ENCODE results near the gene IL19. TPM values are rescaled to one million over a fixed set of nuclear protein-coding genes. Genes with fewer than 3 reads are reported as not detected.
A peak's percentile ranks its signal among the peaks of the same experiment; 100 is the strongest.
"Not testable (repeated sequence)": the region's sequence is repeated elsewhere in the genome, so short reads cannot be mapped to it uniquely, and the experiment has no call there.

IL19 gene
- total and polyA plus RNA-seq, 2 donors from 2014 or later, result 0.41 to 3.6 TPM

DNA sequence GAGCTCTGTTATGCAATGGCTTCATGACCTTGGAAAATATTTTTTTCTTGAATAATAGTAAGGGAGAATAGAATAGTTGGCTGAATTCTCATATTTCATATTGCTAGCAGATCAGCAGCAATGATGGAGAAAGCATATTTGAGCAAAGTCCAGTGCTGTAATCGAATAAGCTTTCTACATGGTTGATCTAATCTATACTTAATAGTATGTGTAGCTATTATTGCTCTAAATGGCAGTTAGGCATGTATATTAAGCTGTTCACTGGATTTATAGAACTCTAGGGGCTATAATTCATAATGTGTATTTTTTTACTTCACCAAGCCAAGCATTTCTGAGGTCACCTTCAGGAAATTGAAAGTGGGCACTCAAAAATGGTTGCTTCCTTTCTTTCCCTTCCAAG lies 10.0 kb upstream of the IL19 start:
- no peak for FAIRE-seq
- TF ChIP-seq, protein P1, sequence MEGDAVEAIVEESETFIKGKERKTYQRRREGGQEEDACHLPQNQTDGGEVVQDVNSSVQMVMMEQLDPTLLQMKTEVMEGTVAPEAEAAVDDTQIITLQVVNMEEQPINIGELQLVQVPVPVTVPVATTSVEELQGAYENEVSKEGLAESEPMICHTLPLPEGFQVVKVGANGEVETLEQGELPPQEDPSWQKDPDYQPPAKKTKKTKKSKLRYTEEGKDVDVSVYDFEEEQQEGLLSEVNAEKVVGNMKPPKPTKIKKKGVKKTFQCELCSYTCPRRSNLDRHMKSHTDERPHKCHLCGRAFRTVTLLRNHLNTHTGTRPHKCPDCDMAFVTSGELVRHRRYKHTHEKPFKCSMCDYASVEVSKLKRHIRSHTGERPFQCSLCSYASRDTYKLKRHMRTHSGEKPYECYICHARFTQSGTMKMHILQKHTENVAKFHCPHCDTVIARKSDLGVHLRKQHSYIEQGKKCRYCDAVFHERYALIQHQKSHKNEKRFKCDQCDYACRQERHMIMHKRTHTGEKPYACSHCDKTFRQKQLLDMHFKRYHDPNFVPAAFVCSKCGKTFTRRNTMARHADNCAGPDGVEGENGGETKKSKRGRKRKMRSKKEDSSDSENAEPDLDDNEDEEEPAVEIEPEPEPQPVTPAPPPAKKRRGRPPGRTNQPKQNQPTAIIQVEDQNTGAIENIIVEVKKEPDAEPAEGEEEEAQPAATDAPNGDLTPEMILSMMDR (IDR thresholded peaks at IDR 0.05; ENCODE audit: borderline replicate concordance, extremely low read depth, insufficient read depth), result no peak
- no peaks in the 10 kb centered on the region for H3K4me1 ChIP-seq (ENCODE audit: control insufficient read depth in 2 of 3, insufficient read depth in 2 of 3, low read depth in 1 of 3, low read length in 3 of 3)

GRCh38 chr1:206761159-206761768 lies 9.3 kb upstream of the IL19 start:
- no peaks in the 10 kb centered on the region for H3K9me3 ChIP-seq (ENCODE audit: control insufficient read depth in 2 of 3, insufficient read depth in 1 of 3, low read length in 3 of 3)
- no peaks in the 10 kb centered on the region for H3K4me1 ChIP-seq (ENCODE audit: control insufficient read depth in 2 of 3, insufficient read depth in 2 of 3, low read depth in 1 of 3, low read length in 3 of 3)
- DNase-seq, result peak in 1 of 5 donors; percentile 23
- FAIRE-seq, result no peak
- H3K4me3 ChIP-seq (ENCODE audit: low read length in 3 of 3), result no peak overlapping the region
- TF ChIP-seq, protein P1 (IDR thresholded peaks at IDR 0.05; ENCODE audit: borderline replicate concordance, extremely low read depth, insufficient read depth), result no peak
- H3K9ac ChIP-seq (ENCODE audit: low read length in 3 of 3), result no peak overlapping the region
- no peaks in the 10 kb centered on the region for H3K27me3 ChIP-seq (ENCODE audit: control insufficient read depth, insufficient read depth, low read length)
- no peaks in the 10 kb centered on the region for H3K36me3 ChIP-seq (ENCODE audit: control insufficient read depth in 2 of 3, insufficient read depth in 3 of 3, low read length in 3 of 3)
- intact Hi-C loops (cut with DNase I), result no loop called here
- H3K27ac ChIP-seq (ENCODE audit: low read depth in 2 of 2, low read length in 2 of 2), result no peak overlapping the region

More for the DNA sequence above, 10.0 kb upstream of the IL19 start:
- no peaks in the 10 kb centered on the region for H3K36me3 ChIP-seq (ENCODE audit: control insufficient read depth in 2 of 3, insufficient read depth in 3 of 3, low read length in 3 of 3)
- no peak overlapping the region for H3K4me3 ChIP-seq (ENCODE audit: low read length in 3 of 3)
- H3K27ac ChIP-seq (ENCODE audit: low read depth in 2 of 2, low read length in 2 of 2), result no peak overlapping the region
- H3K9ac ChIP-seq (ENCODE audit: low read length in 3 of 3), result no peak overlapping the region
- intact Hi-C loops (cut with DNase I), result no loop called here
- H3K9me3 ChIP-seq (ENCODE audit: control insufficient read depth in 2 of 3, insufficient read depth in 1 of 3, low read length in 3 of 3), result no peaks in the 10 kb centered on the region
- DNase-seq, result no peak
- H3K27me3 ChIP-seq (ENCODE audit: control insufficient read depth, insufficient read depth, low read length), result no peaks in the 10 kb centered on the region

DNA sequence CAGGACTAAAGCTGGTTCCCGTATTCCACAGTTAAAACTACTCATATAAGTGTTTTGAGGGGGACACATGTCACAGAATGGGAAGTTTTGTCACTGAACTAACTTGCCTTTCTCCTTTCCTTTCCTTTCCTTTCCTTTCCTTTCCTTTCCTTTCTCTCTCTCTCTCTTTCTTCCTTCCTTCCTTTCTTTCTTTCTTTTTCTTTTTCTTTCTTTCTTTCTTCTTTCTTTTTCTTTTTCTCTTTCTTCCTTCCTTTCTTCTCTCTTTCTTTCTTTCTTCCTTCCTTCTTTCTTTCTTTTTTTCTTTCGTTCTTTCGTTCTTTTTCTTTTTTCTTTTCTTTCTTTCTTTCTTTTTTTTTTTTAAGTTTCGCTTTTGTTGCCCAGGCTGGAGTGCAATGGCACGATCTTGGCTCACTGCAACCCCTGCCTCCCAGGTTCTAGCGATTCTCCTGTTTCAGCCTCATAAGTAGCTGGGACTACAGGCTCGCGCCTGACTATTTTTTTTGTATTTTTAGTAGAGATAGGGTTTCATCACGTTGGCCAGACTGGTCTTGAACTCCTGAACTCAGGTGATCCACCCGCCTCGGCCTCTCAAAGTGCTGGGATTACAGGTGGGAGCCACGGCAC lies 7.7 kb upstream of the IL19 start:
- H3K4me1 ChIP-seq (ENCODE audit: control insufficient read depth in 2 of 3, insufficient read depth in 2 of 3, low read depth in 1 of 3, low read length in 3 of 3); FAIRE-seq; H3K36me3 ChIP-seq (ENCODE audit: control insufficient read depth in 2 of 3, insufficient read depth in 3 of 3, low read length in 3 of 3); H3K9ac ChIP-seq (ENCODE audit: low read length in 3 of 3); intact Hi-C loops (cut with DNase I); H3K9me3 ChIP-seq (ENCODE audit: control insufficient read depth in 2 of 3, insufficient read depth in 1 of 3, low read length in 3 of 3); H3K4me3 ChIP-seq (ENCODE audit: low read length in 3 of 3); DNase-seq; H3K27ac ChIP-seq (ENCODE audit: low read depth in 2 of 2, low read length in 2 of 2); H3K27me3 ChIP-seq (ENCODE audit: control insufficient read depth, insufficient read depth, low read length): not testable (repeated sequence)

DNA sequence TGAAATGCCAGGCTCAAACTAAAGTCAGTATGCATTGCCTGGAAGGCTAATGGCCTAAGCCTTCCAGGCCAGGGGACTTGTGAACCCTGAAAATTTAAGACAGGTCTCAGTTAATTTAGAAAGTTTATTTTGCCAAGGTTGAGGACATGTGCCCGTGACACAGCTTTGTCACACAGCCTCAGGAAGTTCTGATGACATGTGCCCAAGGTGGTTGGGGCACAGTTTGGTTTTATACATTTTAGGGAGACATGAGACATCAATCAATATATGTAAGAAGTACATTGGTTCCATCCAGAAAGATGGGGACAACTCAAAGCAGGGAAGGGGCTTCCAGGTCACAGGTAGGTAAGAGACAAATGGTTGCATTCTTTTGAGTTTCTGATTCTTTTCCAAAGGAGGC lies 4.8 kb upstream of the IL19 start:
- DNase-seq; intact Hi-C loops (cut with DNase I); H3K4me3 ChIP-seq (ENCODE audit: low read length in 3 of 3); H3K4me1 ChIP-seq (ENCODE audit: control insufficient read depth in 2 of 3, insufficient read depth in 2 of 3, low read depth in 1 of 3, low read length in 3 of 3); FAIRE-seq; H3K27ac ChIP-seq (ENCODE audit: low read depth in 2 of 2, low read length in 2 of 2); H3K9ac ChIP-seq (ENCODE audit: low read length in 3 of 3); H3K36me3 ChIP-seq (ENCODE audit: control insufficient read depth in 2 of 3, insufficient read depth in 3 of 3, low read length in 3 of 3); H3K27me3 ChIP-seq (ENCODE audit: control insufficient read depth, insufficient read depth, low read length); H3K9me3 ChIP-seq (ENCODE audit: control insufficient read depth in 2 of 3, insufficient read depth in 1 of 3, low read length in 3 of 3): not testable (repeated sequence)
